ENCODE data around the gene ASIC2. TPM values are rescaled to one million over a fixed set of nuclear protein-coding genes. Genes with fewer than 3 reads are reported as not detected.

The ASIC2 gene
- total RNA-seq, 1 experiment from 2014 or later: 0.11 TPM

DNA sequence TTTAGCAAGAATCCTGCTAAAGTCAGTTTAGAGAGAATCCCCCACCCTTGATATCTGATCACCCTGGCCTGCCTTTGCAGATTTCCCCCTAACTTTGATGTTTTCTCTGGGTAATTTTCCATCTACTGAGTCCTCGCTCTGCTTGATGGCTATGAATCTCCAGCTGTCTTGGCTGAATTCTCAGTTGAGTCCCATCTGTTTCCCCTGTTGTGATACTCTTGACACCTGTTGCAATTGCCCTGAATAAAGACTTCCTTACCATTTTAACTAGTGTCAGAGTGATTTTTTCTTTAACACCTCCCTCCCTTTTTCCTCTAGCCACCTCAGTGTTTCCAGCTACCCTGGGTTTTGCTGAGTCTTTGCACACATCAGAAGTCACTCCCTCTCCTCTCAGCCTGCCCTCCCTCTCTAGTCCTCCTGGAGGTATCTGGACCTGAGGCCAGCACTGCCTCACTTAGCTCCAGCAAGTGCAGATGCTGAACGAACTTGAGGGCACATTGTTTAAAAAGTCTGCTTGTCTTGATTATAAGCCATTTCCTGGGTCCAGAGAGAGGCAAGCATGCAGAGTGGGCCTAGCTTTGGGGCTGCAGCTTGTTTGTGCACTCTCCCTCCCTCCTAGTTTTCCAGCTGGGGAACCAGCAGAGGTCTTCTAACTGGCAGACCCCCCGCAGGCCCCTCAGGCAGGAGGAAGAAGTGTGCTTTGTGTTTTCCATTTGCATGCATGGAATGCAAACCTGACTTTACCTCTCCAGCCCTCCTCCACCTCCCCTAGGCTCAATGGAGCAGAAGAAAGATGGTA, 268.2 kb downstream of the ASIC2 start:
- no peak overlapping the region for H3K4me2 ChIP-seq (ENCODE audit: low read length)
- H3K79me2 ChIP-seq (ENCODE audit: low read length): no peaks in the 10 kb centered on the region
- TF ChIP-seq EZH2 (IDR thresholded peaks at IDR 0.05; ENCODE audit: low read length, unreplicated experiment): no peak
- no peak for TF ChIP-seq EZH2phosphoT487 (IDR thresholded peaks at IDR 0.05; ENCODE audit: borderline replicate concordance, low read length)
- no peak for TF ChIP-seq CTCF (conservative IDR thresholded peaks at IDR 0.05; ENCODE audit: low read depth, low read length)
- H3K9ac ChIP-seq (ENCODE audit: low read length): no peak overlapping the region
- CTCF ChIA-PET: no interaction called here
- intact Hi-C loops (cut with micrococcal nuclease): no loop called here
- no peaks in the 10 kb centered on the region for H3F3A ChIP-seq (ENCODE audit: low read length, unreplicated experiment)
- no peaks in the 10 kb centered on the region for H3K36me3 ChIP-seq (ENCODE audit: low read depth, low read length)
- no TSS peak for BruUV-seq (replicated peaks)
- H4K20me1 ChIP-seq (ENCODE audit: low read length): no peaks in the 10 kb centered on the region
- no peaks in the 10 kb centered on the region for H3K9me2 ChIP-seq (replicated peaks; ENCODE audit: low read length)
- ATAC-seq (no peak), DNase-seq (no peak)
- H3K9me3 ChIP-seq (ENCODE audit: low read length): no peaks in the 10 kb centered on the region
- H3K4me3 ChIP-seq (ENCODE audit: low read length): no peak overlapping the region
- peaks cover 9% of the 10 kb centered on the region for H3K27me3 ChIP-seq (ENCODE audit: low read length)
- no peaks in the 10 kb centered on the region for H3K4me1 ChIP-seq (ENCODE audit: insufficient read depth, low read length)
- POLR2A ChIA-PET (ENCODE audit: unreplicated experiment): no interaction called here
- no peak overlapping the region for H2AFZ ChIP-seq (ENCODE audit: low read length)
- no peak overlapping the region for H3K27ac ChIP-seq (ENCODE audit: low read length)

DNA sequence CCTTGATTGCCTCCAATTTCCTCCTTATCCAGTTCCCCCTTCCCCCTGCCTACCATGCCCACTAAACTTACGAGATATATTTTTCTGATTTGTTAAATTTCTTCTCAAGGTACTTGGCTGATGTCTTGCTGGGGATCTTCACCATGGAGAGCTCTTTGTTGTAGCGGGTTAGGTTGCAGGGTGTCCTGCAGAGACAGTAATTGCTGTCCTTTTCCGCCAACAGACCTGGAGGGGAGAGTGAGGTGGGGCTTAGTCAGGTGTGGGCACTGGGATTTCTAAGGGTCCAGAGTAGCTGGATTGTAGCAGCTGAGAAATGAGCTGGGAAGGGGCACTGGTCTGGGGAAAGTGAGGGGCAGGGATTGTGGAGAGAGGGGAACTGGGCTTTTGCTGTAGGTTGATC, 269.3 kb downstream of the ASIC2 start:
- H3K9ac ChIP-seq (ENCODE audit: low read length): no peak overlapping the region
- no peak overlapping the region for H3K4me3 ChIP-seq (ENCODE audit: low read length)
- DNase-seq (no peak), ATAC-seq (no peak)
- no peaks in the 10 kb centered on the region for H3K36me3 ChIP-seq (ENCODE audit: low read depth, low read length)
- no peak overlapping the region for H2AFZ ChIP-seq (ENCODE audit: low read length)
- no peaks in the 10 kb centered on the region for H3K9me2 ChIP-seq (replicated peaks; ENCODE audit: low read length)
- no TSS peak for BruUV-seq (replicated peaks)
- no peak overlapping the region for H3K4me2 ChIP-seq (ENCODE audit: low read length)
- no peak overlapping the region for H3K27ac ChIP-seq (ENCODE audit: low read length)
- H3K79me2 ChIP-seq (ENCODE audit: low read length): no peaks in the 10 kb centered on the region
- peaks cover 9% of the 10 kb centered on the region for H3K27me3 ChIP-seq (ENCODE audit: low read length)
- H3F3A ChIP-seq (ENCODE audit: low read length, unreplicated experiment): no peaks in the 10 kb centered on the region
- intact Hi-C loops (cut with micrococcal nuclease): no loop called here
- CTCF ChIA-PET: no interaction called here
- POLR2A ChIA-PET (ENCODE audit: unreplicated experiment): no interaction called here
- TF ChIP-seq EZH2 (IDR thresholded peaks at IDR 0.05; ENCODE audit: low read length, unreplicated experiment) (no peak), EZH2phosphoT487 (IDR thresholded peaks at IDR 0.05; ENCODE audit: borderline replicate concordance, low read length) (no peak), CTCF (conservative IDR thresholded peaks at IDR 0.05; ENCODE audit: low read depth, low read length) (no peak)
- no peaks in the 10 kb centered on the region for H4K20me1 ChIP-seq (ENCODE audit: low read length)
- no peaks in the 10 kb centered on the region for H3K9me3 ChIP-seq (ENCODE audit: low read length)
- H3K4me1 ChIP-seq (ENCODE audit: insufficient read depth, low read length): no peaks in the 10 kb centered on the region

GRCh38 chr17:33021731-33022408, 271.2 kb downstream of the ASIC2 start:
- ATAC-seq: no peak
- Histone ChIP-seq H3K36me3 (ENCODE audit: low read depth, low read length) (no peaks in the 10 kb centered on the region), H3K27ac (ENCODE audit: low read length) (no peak overlapping the region), H3K4me2 (ENCODE audit: low read length) (no peak overlapping the region), H3F3A (ENCODE audit: low read length, unreplicated experiment) (no peaks in the 10 kb centered on the region), H3K4me1 (ENCODE audit: insufficient read depth, low read length) (no peaks in the 10 kb centered on the region), H3K9me3 (ENCODE audit: low read length) (no peaks in the 10 kb centered on the region), H3K9ac (ENCODE audit: low read length) (no peak overlapping the region), H3K4me3 (ENCODE audit: low read length) (no peak overlapping the region), H4K20me1 (ENCODE audit: low read length) (no peaks in the 10 kb centered on the region), H3K79me2 (ENCODE audit: low read length) (no peaks in the 10 kb centered on the region), H3K9me2 (replicated peaks; ENCODE audit: low read length) (no peaks in the 10 kb centered on the region), H2AFZ (ENCODE audit: low read length) (no peak overlapping the region), H3K27me3 (ENCODE audit: low read length) (peaks cover 9% of the 10 kb centered on the region)
- CTCF ChIA-PET: no interaction called here
- POLR2A ChIA-PET (ENCODE audit: unreplicated experiment): no interaction called here
- intact Hi-C loops (cut with micrococcal nuclease): no loop called here
- no TSS peak for BruUV-seq (replicated peaks)
- TF ChIP-seq CTCF (conservative IDR thresholded peaks at IDR 0.05; ENCODE audit: low read depth, low read length) (no peak), EZH2phosphoT487 (IDR thresholded peaks at IDR 0.05; ENCODE audit: borderline replicate concordance, low read length) (no peak), EZH2 (IDR thresholded peaks at IDR 0.05; ENCODE audit: low read length, unreplicated experiment) (no peak)
- DNase-seq: no peak
